HG03097 (cell line): ENCODE data around the gene GLP1R.
A peak's percentile ranks its signal among the peaks of the same experiment; 100 is the strongest.

Experiments
- ATAC-seq: cut with Tn5 transposase; IDR thresholded peaks from one replicate; pipeline ENCODE4 v1.9.1; 2021; ENCODE audit not compliant: unreplicated experiment, low FRiP score

The GLP1R gene

GRCh38 chr6:39085129-39085797 lies 36.7 kb downstream of the GLP1R start:
- no peak for ATAC-seq

GRCh38 chr6:39086294-39086693 lies 37.7 kb downstream of the GLP1R start:
- ATAC-seq: no peak

- ATAC-seq: no peak
These were observed 38.1 kb downstream of the GLP1R start for GRCh38 chr6:39086711-39087110.

- no peak for ATAC-seq
These were observed 38.6 kb downstream of the GLP1R start for GRCh38 chr6:39087197-39087596.

GRCh38 chr6:39088331-39088730 lies 39.8 kb downstream of the GLP1R start:
- no peak for ATAC-seq

GRCh38 chr6:39090036-39090435 lies 41.5 kb downstream of the GLP1R start:
- ATAC-seq: no peak

GRCh38 chr6:39091220-39091619 lies 42.6 kb downstream of the GLP1R start:
- ATAC-seq: no peak

GRCh38 chr6:39092124-39092523 lies 43.5 kb downstream of the GLP1R start:
- no peak for ATAC-seq

- ATAC-seq: no peak
These were observed 44.6 kb downstream of the GLP1R start for GRCh38 chr6:39093149-39093708.

GRCh38 chr6:39095578-39095977 lies 47.0 kb downstream of the GLP1R start:
- ATAC-seq: no peak

- ATAC-seq: no peak
These were observed 51.8 kb downstream of the GLP1R start for GRCh38 chr6:39100358-39100757.

GRCh38 chr6:39102071-39102820 lies 53.7 kb downstream of the GLP1R start:
- ATAC-seq: no peak

GRCh38 chr6:39102821-39103136 lies 54.2 kb downstream of the GLP1R start:
- no peak for ATAC-seq

- no peak for ATAC-seq
These were observed 55.9 kb downstream of the GLP1R start for GRCh38 chr6:39104528-39104927.

- ATAC-seq: no peak
These were observed 58.5 kb downstream of the GLP1R start for GRCh38 chr6:39107034-39107433.

- ATAC-seq: no peak
These were observed 59.1 kb downstream of the GLP1R start for GRCh38 chr6:39107641-39108040.

- no peak for ATAC-seq
These were observed 59.7 kb downstream of the GLP1R start for GRCh38 chr6:39108041-39108839.

- no peak for ATAC-seq
These were observed 62.7 kb downstream of the GLP1R start for GRCh38 chr6:39111280-39111679.

GRCh38 chr6:39113788-39114187 lies 65.2 kb downstream of the GLP1R start:
- ATAC-seq: no peak

GRCh38 chr6:39114388-39114703 lies 65.8 kb downstream of the GLP1R start:
- ATAC-seq: peak; percentile 21
